Hepatic stellate cell (primary cell): ENCODE results near the gene DNAH5.

Source experiments
- DNase-seq: peaks from one replicate; pipeline ENCODE4 v3.0.0; 2011; ENCODE audit warnings: low spot score

The DNAH5 gene

DNA sequence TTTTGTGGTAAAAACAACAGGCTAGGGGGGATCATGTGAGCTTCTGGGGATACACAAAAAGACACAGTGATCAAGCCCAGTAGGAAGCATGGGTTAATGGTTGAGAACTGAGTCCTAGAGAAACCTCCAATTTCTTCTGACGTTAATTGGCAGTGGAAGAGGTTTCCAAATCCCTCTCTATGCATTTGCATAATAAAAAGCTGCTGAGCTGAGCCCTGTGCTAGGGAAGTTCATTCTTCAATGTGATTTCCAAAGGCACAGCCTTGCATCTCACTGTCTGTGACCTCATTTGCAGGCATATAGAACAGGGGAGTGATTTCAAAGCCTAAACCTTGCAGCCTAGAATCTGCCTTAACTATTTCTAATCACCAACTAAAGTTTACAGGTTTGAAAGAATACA lies 812 bp downstream of the DNAH5 start:
- no peak for DNase-seq

GRCh38 chr5:13941468-13941867 lies 3.0 kb downstream of the DNAH5 start:
- DNase-seq = no peak

- DNase-seq = no peak
Measured at GRCh38 chr5:13939638-13940037, 4.8 kb downstream of the DNAH5 start.

DNA sequence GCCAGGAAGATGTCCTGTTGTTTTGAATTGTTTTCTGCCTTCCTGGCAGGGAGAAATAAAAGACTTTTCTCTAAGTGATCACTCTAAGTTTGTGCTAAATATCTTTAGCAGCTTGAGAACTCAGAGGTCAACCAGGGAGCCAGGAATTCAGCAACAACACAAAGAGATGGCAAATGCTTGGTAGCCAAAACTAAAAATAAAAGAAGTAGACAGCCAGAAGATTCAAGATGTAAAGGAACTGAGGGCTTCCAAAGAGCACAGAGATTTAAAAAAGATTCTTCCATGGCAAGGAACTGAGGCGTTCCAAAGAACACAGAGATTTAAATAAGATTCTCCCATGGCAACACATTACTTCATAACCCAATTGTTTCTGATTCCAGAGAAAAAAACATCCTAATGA lies 9.6 kb downstream of the DNAH5 start:
- no peak for DNase-seq

- no peak for DNase-seq
Measured at GRCh38 chr5:13934125-13934524, 10.4 kb downstream of the DNAH5 start.

DNA sequence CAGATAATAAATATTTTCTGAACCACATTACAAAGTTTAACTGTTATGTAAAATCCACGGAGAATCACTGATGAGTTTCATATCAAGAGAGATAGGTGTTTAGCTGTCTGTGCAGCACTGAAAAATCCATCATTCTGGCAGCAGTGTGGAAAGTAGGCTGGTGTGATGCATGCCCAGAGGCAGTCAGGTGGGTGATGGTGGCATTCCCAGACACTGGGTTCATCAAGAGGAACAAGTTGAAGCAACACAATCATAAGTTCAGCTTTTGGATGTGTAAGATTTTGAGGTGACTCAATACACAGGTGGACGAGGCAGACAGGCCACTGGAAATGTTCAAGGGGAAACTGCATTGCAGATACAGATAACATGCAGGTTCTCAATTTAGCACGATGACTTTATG lies 11.9 kb downstream of the DNAH5 start:
- no peak for DNase-seq

- DNase-seq = no peak
Measured at GRCh38 chr5:13932011-13932410, 12.5 kb downstream of the DNAH5 start.

GRCh38 chr5:13930541-13931171 lies 13.8 kb downstream of the DNAH5 start:
- DNase-seq = no peak

- no peak for DNase-seq
Measured at GRCh38 chr5:13926731-13927130, 17.8 kb downstream of the DNAH5 start.

DNA sequence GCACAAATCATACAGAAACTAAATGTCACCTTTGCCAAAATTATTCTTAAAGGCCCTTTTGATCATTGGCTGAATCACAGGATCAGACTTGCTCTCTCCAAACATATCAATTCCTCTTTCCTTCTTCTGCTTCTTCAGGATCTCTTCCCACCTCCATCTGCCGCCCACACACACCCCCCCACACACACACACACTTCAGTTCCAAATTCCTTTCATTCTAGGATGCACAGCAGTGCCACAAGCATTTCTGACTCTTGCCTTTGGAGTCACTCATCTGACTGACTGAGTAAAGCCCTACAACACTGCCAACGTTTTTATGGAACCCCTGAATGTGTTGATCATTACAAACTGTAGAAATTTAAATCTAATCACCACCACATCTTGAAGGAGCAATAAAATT lies 22.9 kb downstream of the DNAH5 start:
- DNase-seq = peak; percentile 20

DNA sequence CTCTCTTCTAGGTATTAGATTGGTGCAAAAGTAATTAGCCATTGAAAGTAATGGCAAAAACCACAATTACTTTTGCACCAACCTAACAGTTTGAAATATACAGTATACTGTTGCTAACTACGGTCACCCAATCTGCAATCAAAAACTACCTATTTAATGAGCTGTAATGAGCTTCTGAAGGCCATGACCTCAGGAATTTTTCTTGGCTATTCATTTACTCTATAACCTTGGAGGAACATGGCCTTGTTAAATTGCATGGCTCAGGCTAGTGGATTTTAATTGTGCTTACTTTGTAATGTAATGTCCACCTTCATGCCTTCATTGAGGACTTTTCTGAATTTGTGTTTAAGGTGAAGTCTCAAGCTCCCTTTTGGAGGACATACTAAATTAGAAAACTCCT lies 24.7 kb downstream of the DNAH5 start:
- DNase-seq = no peak

DNA sequence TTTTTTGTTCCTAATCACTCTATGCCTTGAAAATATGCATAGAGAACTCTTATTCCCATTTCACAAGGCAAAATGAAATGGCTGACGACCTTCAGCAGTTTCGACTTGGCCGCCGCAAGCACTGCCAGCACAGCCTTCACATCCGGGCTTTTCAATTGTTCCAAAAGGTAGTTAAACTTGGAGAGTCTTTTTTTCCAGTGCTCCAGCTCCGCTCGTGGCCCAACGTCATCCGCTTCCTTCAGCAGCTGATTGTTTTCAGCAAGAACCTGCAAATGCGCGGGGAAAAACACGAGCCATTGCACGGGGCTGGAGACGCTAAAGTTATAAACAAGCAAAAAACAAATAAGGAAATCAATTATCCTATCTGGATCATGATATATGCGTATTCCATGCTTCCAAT lies 25.4 kb downstream of the DNAH5 start:
- no peak for DNase-seq

DNA sequence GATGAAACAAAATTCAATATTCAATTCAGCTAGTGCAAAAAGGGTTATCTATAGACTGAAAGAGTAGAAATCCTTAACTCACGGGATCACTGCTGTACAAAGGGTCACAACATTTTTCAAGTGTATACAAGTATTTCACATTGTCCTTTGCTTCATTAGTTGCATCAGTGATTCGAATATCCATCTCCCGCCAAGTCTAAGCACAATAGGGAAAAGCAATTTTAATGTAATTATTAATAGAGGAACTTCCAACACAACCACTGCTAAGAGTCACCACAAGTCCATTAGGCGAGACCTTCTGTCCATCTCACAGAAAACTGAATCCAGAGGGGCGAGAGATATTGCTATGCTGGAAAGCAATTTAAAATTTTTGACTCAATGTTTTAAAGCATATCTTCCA lies 27.4 kb downstream of the DNAH5 start:
- DNase-seq = no peak

DNA sequence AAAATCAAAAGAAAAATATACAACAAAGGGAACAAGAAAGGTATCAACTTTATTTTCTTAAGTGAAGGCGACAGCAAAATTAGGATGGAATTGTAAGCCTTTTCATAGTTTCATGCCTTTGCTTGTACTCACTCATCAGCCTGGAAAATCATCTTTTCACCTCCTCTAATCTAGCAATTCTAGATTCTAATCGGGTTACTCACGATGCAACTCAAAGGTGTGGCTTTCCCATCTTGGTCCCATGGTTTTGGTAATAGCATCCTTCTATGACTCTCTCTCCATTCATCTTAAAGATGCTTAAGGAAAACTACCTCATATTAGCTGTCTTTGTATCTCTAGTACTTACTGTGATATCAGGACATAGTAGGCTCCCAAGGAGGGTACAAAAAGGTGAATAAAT lies 30.5 kb downstream of the DNAH5 start:
- no peak for DNase-seq

GRCh38 chr5:13910637-13911288 lies 33.7 kb downstream of the DNAH5 start:
- no peak for DNase-seq

DNA sequence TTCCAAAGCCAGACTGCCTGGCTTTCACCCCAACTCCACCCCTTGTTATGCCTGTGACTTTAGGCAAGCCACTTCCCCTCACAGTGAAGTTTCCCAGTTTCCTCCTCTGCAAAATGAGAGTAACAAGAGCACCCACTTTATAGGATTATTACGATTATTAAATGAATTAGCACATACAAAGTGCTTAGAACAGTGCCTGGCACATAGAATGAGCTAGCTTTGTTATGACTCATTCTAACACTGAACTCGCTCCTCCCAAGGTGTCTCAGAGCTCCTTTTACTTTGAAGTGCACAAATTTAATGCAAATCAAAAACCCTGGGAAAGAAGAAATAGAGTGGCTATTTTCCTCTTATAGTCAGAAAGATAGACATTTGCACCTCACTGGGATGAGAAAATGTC lies 34.3 kb downstream of the DNAH5 start:
- no peak for DNase-seq

DNA sequence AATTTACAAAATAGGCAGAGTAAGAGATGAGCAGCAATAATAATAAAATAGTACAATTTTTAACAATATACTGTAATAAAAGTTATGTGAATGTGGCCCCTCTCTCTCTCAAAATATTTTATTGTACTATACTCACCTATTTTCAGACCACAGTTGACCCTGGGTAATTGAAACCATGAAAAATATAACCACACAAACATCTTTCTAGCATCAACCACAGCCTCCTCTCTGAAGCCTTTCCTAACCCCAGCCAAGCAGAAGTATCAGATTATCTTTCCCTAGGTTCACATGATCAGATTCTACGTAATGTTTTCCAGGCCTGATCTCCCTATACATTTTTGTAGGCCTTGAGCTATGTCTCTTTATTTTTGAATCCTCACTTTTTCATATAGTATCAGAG lies 35.2 kb downstream of the DNAH5 start:
- no peak for DNase-seq

GRCh38 chr5:13898569-13898968 lies 45.9 kb downstream of the DNAH5 start:
- DNase-seq = no peak

- no peak for DNase-seq
Measured at GRCh38 chr5:13878357-13878756, 66.1 kb downstream of the DNAH5 start.

- DNase-seq = no peak
Measured at GRCh38 chr5:13866792-13867191, 77.7 kb downstream of the DNAH5 start.

DNA sequence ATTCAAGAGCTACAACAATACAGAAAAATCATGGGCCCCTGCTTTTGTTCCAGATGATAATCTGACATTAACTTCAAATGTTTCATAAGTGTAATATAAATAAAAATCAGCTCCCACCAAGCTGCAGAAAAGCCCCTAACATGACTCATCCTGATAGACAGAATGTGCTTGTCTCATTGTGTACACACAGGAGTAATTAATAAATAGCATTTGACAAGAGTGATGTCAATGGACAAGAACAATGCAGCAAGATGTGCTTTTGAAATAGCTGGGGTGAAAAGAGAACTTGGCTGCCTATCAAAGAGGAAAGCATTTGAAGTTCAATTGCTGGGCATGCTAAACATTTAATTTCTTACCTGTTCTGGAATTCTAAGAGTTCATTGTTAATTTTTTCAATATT lies 79.2 kb downstream of the DNAH5 start:
- DNase-seq = no peak

- DNase-seq = no peak
Measured at GRCh38 chr5:13860146-13860545, 84.3 kb downstream of the DNAH5 start.

GRCh38 chr5:13859270-13860065 lies 85.0 kb downstream of the DNAH5 start:
- no peak for DNase-seq
